Retina (tissue), 1 donor: Measurements from ENCODE around the gene CFAP61.
"Not testable (repeated sequence)": the region's sequence is repeated elsewhere in the genome, so short reads cannot be mapped to it uniquely, and the experiment has no call there.

Experiments
- DNase-seq: peaks from one replicate; pipeline ENCODE4 v3.0.0-alpha.2; 2016

CFAP61 gene

GRCh38 chr20:20331817-20332216, 279.5 kb downstream of the CFAP61 start:
- DNase-seq: peak; percentile 48

GRCh38 chr20:20333866-20334265, 281.5 kb downstream of the CFAP61 start:
- DNase-seq: no peak

DNA sequence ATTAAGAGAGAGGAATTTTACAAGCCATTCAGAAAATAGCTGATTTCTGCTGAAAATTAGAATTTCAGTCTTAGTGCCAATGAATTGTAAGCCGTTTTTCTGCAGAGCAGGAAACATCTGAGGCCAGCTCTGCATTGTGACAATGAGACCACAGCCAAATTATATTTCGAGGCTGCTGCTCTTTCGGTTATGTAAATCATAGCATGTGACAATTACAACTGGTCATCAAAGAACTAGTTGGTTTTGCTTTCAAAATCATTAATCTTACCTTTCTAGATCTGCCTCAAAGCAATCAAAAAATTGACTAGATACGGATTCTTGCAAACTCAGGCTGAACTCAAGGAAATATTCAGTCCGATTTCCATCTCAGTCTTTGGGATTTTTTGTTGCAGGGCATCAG, 282.2 kb downstream of the CFAP61 start:
- no peak for DNase-seq

DNA sequence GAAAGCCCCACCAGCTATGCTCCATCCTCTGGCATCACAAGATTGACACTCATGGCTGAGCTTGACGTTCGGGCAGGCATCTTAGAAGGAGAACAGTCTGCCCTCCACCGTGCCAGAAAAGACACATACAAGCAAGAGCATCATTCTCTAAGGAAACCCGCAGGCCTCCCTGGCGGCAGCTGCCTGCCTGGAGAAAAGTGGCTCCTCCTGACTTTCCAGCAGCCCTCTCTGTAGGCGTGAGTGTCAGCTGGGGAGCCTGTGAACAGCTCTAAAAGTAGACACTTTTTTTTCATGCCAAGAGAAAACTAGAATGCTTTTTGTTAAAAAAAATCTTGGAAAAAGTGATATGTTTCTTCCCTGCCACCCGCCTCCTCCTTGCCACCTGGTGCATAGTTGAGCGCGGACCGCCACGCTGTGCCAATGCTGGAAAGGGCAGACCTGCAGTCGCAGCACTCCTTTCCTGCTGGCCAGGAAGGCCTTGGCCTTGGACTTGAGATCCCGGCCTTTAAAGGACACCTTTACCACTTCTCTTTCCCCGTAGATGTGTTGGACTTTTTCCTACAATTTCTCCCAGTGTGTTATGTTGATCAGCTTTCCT, 285.9 kb downstream of the CFAP61 start:
- DNase-seq: no peak

- DNase-seq: no peak
Observed at GRCh38 chr20:20340443-20340842, 288.1 kb downstream of the CFAP61 start.

- DNase-seq: no peak
Observed at GRCh38 chr20:20341371-20341770, 289.0 kb downstream of the CFAP61 start.

DNA sequence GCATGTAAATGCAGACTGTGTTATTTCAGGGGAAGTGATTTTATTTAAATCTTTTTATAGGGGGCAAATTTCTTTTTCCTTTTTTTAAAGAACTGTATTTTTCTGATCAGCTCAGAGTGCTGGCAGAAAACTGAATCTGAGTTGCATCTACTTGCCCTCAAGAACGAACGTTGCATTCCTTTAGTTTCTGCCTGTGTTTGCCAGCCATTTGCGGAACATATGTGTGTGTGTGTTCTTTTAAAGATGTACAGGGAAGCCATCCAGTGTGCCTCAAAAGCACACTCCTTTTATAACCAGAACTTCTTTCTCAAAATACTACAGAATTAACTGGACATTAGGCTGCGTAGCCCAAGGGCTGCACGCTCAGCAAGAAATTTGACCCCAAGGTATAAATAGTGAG, 289.7 kb downstream of the CFAP61 start:
- DNase-seq: no peak

DNA sequence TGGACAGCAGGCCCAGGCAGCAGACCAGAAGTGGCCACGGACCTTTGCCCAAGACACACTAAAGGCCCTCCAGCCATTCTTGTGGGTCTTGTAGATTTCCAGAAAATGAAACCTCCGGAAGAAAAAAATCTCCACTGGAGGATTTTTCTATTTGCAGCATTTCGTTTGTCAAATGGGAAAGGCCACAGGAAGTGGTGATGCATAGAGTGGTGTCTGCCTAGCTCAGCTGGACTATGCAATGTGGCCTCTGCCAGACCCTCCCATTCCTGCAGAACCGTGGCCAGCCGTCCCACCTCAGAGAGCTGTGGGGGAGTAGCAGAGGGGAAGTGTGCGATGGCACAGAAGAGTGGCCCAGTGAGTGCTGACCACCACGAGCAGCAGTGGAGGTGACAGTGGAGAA, 291.6 kb downstream of the CFAP61 start:
- DNase-seq: no peak

DNA sequence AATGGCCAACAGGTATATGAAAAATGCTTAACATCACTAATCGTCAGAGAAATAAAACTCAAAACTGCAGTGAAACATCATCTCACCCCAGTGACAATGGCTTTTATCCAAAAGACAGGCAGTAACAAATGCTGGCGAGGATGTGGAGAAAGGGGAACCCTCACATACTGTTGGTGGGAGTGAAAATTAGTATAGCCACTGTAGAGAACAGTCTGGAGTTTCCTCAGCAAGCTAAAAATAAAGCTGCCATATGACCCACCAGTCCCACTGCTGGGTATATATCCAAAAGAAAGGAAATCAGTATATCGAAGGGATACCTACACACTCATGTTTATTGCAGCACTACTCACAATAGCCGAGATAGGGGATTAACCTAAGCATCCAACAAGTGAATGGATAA, 292.1 kb downstream of the CFAP61 start:
- no peak for DNase-seq

- no peak for DNase-seq
Observed at GRCh38 chr20:20353576-20353975, 301.2 kb downstream of the CFAP61 start.

DNA sequence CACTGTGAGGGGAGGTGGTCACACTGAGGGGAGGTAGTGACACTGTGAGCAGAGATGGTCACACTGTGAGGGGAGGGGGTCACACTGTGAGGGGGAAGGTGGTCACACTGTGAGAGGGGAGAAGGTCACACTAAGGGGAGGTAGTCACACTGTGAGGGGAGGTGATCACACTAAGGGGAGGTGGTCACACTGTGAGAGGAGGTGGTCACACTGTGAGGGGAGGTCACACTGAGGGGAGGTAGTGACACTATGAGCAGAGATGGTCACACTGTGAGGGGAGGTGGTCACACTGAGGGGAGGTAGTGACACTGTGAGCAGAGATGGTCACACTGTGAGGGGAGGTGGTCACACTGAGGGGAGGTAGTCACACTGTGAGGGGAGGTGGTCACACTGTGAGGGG, 303.2 kb downstream of the CFAP61 start:
- not testable (repeated sequence) for DNase-seq

- no peak for DNase-seq
Observed at GRCh38 chr20:20358801-20359200, 306.5 kb downstream of the CFAP61 start.

GRCh38 chr20:20359628-20360027, 307.3 kb downstream of the CFAP61 start:
- DNase-seq: no peak

GRCh38 chr20:20360464-20360863, 308.1 kb downstream of the CFAP61 start:
- DNase-seq: peak; percentile 79

DNA sequence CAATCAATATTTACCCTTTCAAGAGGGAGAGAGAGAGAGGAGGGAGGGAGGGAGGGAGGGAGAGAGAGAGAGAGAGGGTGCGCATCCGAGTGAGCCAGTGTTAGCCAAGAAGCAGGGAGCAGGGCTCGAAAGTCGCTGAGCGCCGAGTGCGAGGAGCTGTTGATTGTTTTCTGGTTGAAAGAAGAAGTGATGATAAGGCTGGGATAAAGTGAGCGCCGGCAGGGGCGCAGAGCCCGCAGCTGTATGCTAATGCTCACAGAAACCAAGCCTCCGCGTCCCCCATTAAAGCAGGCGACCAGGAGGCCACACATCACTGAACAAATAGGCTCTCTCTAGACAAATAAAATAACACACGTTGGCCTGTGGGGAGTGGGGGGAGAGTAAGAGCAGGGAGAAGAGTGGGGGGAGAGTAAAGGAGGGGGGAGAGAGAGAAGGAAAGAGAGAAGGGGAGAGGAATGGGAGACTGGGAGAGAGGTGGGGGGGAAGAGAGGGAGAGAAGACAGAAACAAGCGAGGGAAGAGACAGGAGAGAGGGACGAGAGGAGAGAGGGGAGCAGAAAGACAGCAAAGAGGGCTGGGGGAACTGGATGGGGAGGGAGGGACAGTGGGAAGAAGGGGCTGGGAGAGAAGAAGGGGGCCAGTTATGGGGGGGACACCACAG, 310.6 kb downstream of the CFAP61 start:
- DNase-seq: peak; percentile 90

- DNase-seq: no peak
Observed at GRCh38 chr20:20363434-20363798, 311.1 kb downstream of the CFAP61 start.

- peak; percentile 78 for DNase-seq
Observed at GRCh38 chr20:20363799-20364592, 311.7 kb downstream of the CFAP61 start.

DNA sequence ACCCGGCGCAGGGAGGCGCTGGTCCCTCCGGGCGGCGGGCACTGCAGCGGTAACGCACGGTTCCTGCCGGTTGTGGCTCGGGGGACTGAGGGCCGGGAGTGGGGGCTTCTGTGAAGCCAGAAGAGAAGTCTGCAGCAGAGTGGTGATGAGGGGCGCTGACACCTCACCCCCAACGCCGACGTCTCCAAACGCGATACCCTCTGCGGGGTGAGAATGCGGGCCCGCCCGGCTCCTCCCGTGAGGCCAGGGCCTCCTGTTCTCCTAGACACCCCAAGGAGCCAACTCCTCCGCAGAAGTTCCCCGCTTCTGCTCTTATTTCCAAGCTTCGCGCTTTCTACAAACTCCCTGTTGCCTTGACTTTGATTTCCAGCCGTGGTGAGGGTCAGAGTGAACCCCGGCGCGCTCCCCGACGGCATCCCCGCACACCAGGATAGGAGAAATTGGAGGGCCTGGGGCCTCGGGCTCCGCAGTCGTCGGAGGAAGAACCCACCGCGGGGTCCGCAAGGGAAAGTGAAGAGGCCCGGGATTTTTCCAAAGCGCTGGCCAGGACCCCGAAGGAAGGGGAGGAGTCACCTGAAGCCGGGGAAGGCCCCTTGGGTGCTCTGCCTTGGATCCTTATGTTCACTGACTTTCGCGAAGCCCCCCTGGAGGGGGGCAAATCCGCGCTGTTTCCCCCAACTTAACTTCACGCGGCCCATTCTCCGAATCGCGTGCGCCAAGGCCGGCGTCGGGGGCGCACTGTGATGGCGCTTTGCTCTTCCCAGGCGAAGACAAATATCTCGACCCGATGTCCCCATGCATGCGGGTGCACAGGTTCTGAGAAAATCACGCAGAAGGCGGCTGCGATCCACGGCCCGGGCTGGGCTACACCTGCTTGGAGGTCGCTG, 312.5 kb downstream of the CFAP61 start:
- DNase-seq: peak; percentile 85

DNA sequence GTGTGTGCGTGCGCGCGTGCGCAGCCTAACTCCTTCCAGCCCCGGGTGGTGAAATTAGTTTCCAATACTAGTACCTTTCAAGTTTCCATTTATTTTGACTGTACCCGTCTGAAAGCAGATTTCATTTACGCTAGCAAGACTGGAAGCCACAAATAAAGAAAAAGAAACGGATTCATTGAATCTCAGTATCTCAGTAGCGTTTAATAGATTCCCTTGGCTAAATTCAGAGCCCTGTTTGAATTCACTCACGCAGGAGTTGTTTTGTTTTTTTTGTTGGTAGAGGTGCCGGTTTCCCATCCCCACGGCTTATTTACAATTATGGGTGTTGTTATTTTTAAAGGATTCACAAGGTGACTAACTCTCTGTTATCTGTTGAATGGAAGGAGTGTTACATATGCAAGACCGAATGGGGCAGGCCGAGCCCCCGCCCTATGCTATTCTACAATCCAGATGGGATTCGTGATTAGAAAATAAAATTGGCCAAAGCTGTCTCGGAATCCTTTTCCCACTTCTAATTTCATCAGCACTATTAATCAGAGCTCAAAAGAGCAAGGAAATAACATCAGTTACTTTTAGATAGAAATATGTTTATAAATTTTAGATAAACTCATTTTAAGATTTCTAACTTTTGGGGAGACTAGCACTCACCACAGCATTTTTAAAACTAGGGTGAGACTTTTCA, 313.3 kb downstream of the CFAP61 start:
- DNase-seq: no peak

DNA sequence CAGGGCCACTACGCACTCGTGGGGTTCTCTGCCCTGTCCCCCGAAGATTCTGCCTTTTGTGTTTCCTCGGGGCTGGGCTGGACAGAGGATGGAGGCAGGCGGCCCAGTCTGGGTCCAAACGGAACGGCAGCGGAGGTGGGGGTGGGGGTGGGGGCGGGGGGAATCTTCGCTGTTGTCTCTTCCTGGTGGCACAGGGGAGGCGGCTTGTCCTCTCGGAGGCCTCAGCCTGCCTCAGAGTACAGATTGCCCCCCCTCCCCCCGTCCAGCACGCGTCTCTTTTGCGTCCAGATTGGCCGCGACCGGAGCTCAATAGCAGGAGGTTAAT, 314.2 kb downstream of the CFAP61 start:
- no peak for DNase-seq

- DNase-seq: peak; percentile 92
Observed at GRCh38 chr20:20366876-20367574, 314.7 kb downstream of the CFAP61 start.
